ENCODE data around the gene PIAS1. TPM values are rescaled to one million over a fixed set of nuclear protein-coding genes. Genes with fewer than 3 reads are reported as not detected.

The PIAS1 gene
- total RNA-seq, 1 donor from 2014 or later, result 56.3 TPM

- DNase-seq (no peak), ATAC-seq (ENCODE audit: low read depth) (no peak)
- Mint-ChIP-seq H3K36me3 (ENCODE audit: low read depth) (no peaks in the 10 kb centered on the region), H3K4me3 (no peak overlapping the region), H3K27ac (no peak overlapping the region), H3K27me3 (no peaks in the 10 kb centered on the region), H3K9me3 (peaks cover 3% of the 10 kb centered on the region), H3K4me1 (peaks cover 4% of the 10 kb centered on the region)
- ChIA-PET CTCF (no interaction called here), POLR2A (no interaction called here)
- intact Hi-C loops (cut with micrococcal nuclease), result no loop called here
- TF ChIP-seq CTCF (IDR thresholded peaks at IDR 0.05), result no peak
These were observed 32.1 kb upstream of the PIAS1 start for GRCh38 chr15:68022061-68022460.

GRCh38 chr15:68023307-68024101 is 30.6 kb upstream of the PIAS1 start:
- Mint-ChIP-seq H3K27me3 (peaks cover 2% of the 10 kb centered on the region), H3K9me3 (no peaks in the 10 kb centered on the region), H3K27ac (no peak overlapping the region), H3K4me1 (peaks cover 4% of the 10 kb centered on the region), H3K36me3 (ENCODE audit: low read depth) (no peaks in the 10 kb centered on the region), H3K4me3 (no peak overlapping the region)
- ChIA-PET CTCF (no interaction called here), POLR2A (no interaction called here)
- no peak for TF ChIP-seq CTCF (IDR thresholded peaks at IDR 0.05)
- ATAC-seq (ENCODE audit: low read depth) (no peak), DNase-seq (no peak)
- intact Hi-C loops (cut with micrococcal nuclease), result no loop called here

- POLR2A ChIA-PET, result no interaction called here
- no peak for ATAC-seq (ENCODE audit: low read depth)
- CTCF ChIA-PET, result no interaction called here
- intact Hi-C loops (cut with micrococcal nuclease), result no loop called here
- Mint-ChIP-seq H3K9me3 (no peaks in the 10 kb centered on the region), H3K4me1 (peaks cover 4% of the 10 kb centered on the region), H3K4me3 (no peak overlapping the region), H3K36me3 (ENCODE audit: low read depth) (no peaks in the 10 kb centered on the region), H3K27ac (no peak overlapping the region), H3K27me3 (peaks cover 2% of the 10 kb centered on the region)
- DNase-seq, result no peak
- no peak for TF ChIP-seq CTCF (IDR thresholded peaks at IDR 0.05)
These were observed 28.2 kb upstream of the PIAS1 start for GRCh38 chr15:68025835-68026424.

- POLR2A ChIA-PET, result no interaction called here
- no peaks in the 10 kb centered on the region for H3K9me3 Mint-ChIP-seq
- H3K27ac Mint-ChIP-seq, result no peak overlapping the region
- peaks cover 2% of the 10 kb centered on the region for H3K27me3 Mint-ChIP-seq
- TF ChIP-seq CTCF (IDR thresholded peaks at IDR 0.05), result no peak
- H3K4me1 Mint-ChIP-seq, result peaks cover 10% of the 10 kb centered on the region
- no peaks in the 10 kb centered on the region for H3K36me3 Mint-ChIP-seq (ENCODE audit: low read depth)
- CTCF ChIA-PET, result no interaction called here
- no peak for ATAC-seq (ENCODE audit: low read depth)
- intact Hi-C loops (cut with micrococcal nuclease), result no loop called here
- no peak for DNase-seq
- no peak overlapping the region for H3K4me3 Mint-ChIP-seq
These were observed 26.7 kb upstream of the PIAS1 start for GRCh38 chr15:68027388-68027787.

GRCh38 chr15:68028137-68028887 is 25.8 kb upstream of the PIAS1 start:
- ChIA-PET POLR2A (no interaction called here), CTCF (no interaction called here)
- no peaks in the 10 kb centered on the region for H3K9me3 Mint-ChIP-seq
- H3K27ac Mint-ChIP-seq, result no peak overlapping the region
- DNase-seq (no peak), ATAC-seq (ENCODE audit: low read depth) (no peak)
- intact Hi-C loops (cut with micrococcal nuclease), result no loop called here
- H3K36me3 Mint-ChIP-seq (ENCODE audit: low read depth), result no peaks in the 10 kb centered on the region
- peaks cover 2% of the 10 kb centered on the region for H3K27me3 Mint-ChIP-seq
- H3K4me1 Mint-ChIP-seq, result peaks cover 18% of the 10 kb centered on the region
- no peak for TF ChIP-seq CTCF (IDR thresholded peaks at IDR 0.05)
- no peak overlapping the region for H3K4me3 Mint-ChIP-seq

Data from activated B cell treated with CpG ODN at 0.5 μM for 24 hours (primary cell).